Body of pancreas (tissue), 4 donors: ENCODE results near the gene BMP8B.
"Not testable (repeated sequence)": the region's sequence is repeated elsewhere in the genome, so short reads cannot be mapped to it uniquely, and the experiment has no call there.

Experiments used
- POLR2A ChIP-seq, 3 donors: fragments of 450-650 bp; IDR thresholded peaks; one replicate each; pipeline ENCODE4 v1.6.1; 2016; ENCODE audit warnings: antibody characterized with exemption in 3 of 3, mild to moderate bottlenecking in 2 of 3
- TF ChIP-seq, protein P1 (sequence below), 7 experiments: fragments of 450-650 bp in 4 of 7; fragments of 200-600 bp in 3 of 7; sonication (generic) in 3 of 7; IDR thresholded peaks; one replicate each; pipeline ENCODE4 v1.5.1; 2016 to 2019; ENCODE audit warnings: antibody characterized with exemption in 7 of 7

GRCh38 chr1:39823450-39823849, 34.8 kb upstream of the BMP8B start:
- TF ChIP-seq, protein P1, sequence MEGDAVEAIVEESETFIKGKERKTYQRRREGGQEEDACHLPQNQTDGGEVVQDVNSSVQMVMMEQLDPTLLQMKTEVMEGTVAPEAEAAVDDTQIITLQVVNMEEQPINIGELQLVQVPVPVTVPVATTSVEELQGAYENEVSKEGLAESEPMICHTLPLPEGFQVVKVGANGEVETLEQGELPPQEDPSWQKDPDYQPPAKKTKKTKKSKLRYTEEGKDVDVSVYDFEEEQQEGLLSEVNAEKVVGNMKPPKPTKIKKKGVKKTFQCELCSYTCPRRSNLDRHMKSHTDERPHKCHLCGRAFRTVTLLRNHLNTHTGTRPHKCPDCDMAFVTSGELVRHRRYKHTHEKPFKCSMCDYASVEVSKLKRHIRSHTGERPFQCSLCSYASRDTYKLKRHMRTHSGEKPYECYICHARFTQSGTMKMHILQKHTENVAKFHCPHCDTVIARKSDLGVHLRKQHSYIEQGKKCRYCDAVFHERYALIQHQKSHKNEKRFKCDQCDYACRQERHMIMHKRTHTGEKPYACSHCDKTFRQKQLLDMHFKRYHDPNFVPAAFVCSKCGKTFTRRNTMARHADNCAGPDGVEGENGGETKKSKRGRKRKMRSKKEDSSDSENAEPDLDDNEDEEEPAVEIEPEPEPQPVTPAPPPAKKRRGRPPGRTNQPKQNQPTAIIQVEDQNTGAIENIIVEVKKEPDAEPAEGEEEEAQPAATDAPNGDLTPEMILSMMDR (IDR thresholded peaks at IDR 0.05) = not testable (repeated sequence)
- not testable (repeated sequence) for TF ChIP-seq POLR2A (IDR thresholded peaks at IDR 0.05)
